HG02642 (cell line): ENCODE measurements around the gene DLG1.
"Not testable (repeated sequence)": the region's sequence is repeated elsewhere in the genome, so short reads cannot be mapped to it uniquely, and the experiment has no call there.

Experiments used
- ATAC-seq: cut with Tn5 transposase; IDR thresholded peaks from one replicate; pipeline ENCODE4 v1.9.1; 2021; ENCODE audit warnings: mild to moderate bottlenecking; ENCODE audit not compliant: unreplicated experiment, poor library complexity

The DLG1 gene

GRCh38 chr3:197218210-197218609, 80.2 kb downstream of the DLG1 start:
- no peak for ATAC-seq

GRCh38 chr3:197216914-197217313, 81.5 kb downstream of the DLG1 start:
- no peak for ATAC-seq

GRCh38 chr3:197216169-197216860, 82.1 kb downstream of the DLG1 start:
- no peak for ATAC-seq

GRCh38 chr3:197212290-197212689, 86.1 kb downstream of the DLG1 start:
- no peak for ATAC-seq

GRCh38 chr3:197211698-197212097, 86.7 kb downstream of the DLG1 start:
- not testable (repeated sequence) for ATAC-seq

GRCh38 chr3:197209366-197210260, 88.8 kb downstream of the DLG1 start:
- no peak for ATAC-seq

- no peak for ATAC-seq
These were observed 91.5 kb downstream of the DLG1 start for GRCh38 chr3:197206913-197207312.

GRCh38 chr3:197205675-197206074, 92.7 kb downstream of the DLG1 start:
- ATAC-seq: no peak

GRCh38 chr3:197205265-197205664, 93.1 kb downstream of the DLG1 start:
- no peak for ATAC-seq

GRCh38 chr3:197204736-197205135, 93.7 kb downstream of the DLG1 start:
- ATAC-seq: no peak

- no peak for ATAC-seq
These were observed 94.7 kb downstream of the DLG1 start for GRCh38 chr3:197203714-197204146.

GRCh38 chr3:197202694-197203093, 95.7 kb downstream of the DLG1 start:
- ATAC-seq: no peak

- ATAC-seq: no peak
These were observed 96.5 kb downstream of the DLG1 start for GRCh38 chr3:197201791-197202452.

- not testable (repeated sequence) for ATAC-seq
These were observed 97.6 kb downstream of the DLG1 start for GRCh38 chr3:197200856-197201255.

GRCh38 chr3:197197334-197197733, 101.1 kb downstream of the DLG1 start:
- no peak for ATAC-seq

- no peak for ATAC-seq
These were observed 102.2 kb downstream of the DLG1 start for GRCh38 chr3:197196192-197196591.

- ATAC-seq: no peak
These were observed 103.1 kb downstream of the DLG1 start for GRCh38 chr3:197195326-197195725.

GRCh38 chr3:197193759-197194158, 104.7 kb downstream of the DLG1 start:
- not testable (repeated sequence) for ATAC-seq

GRCh38 chr3:197191897-197192296, 106.5 kb downstream of the DLG1 start:
- no peak for ATAC-seq

- ATAC-seq: no peak
These were observed 108.8 kb downstream of the DLG1 start for GRCh38 chr3:197189623-197190022.

GRCh38 chr3:197188963-197189362, 109.4 kb downstream of the DLG1 start:
- no peak for ATAC-seq
